Dermis blood vessel endothelial cell (primary cell): ENCODE data around the gene ZNF587B. TPM values are rescaled to one million over a fixed set of nuclear protein-coding genes. Genes with fewer than 3 reads are reported as not detected.
"Not testable (repeated sequence)": the region's sequence is repeated elsewhere in the genome, so short reads cannot be mapped to it uniquely, and the experiment has no call there.

Experiments used
- DNase-seq: peaks from one replicate; pipeline ENCODE4 v3.0.0; 2010
- total RNA-seq: library from RNA; depleted of rRNA; stranded (reverse); fragments of >200 nt; gene quantifications from 2 replicates; pipeline ENCODE4 v1.2.3, GENCODE V29; 2014

ZNF587B gene
- total RNA-seq, result 24.2 and 27.2 TPM in 2 replicates

DNA sequence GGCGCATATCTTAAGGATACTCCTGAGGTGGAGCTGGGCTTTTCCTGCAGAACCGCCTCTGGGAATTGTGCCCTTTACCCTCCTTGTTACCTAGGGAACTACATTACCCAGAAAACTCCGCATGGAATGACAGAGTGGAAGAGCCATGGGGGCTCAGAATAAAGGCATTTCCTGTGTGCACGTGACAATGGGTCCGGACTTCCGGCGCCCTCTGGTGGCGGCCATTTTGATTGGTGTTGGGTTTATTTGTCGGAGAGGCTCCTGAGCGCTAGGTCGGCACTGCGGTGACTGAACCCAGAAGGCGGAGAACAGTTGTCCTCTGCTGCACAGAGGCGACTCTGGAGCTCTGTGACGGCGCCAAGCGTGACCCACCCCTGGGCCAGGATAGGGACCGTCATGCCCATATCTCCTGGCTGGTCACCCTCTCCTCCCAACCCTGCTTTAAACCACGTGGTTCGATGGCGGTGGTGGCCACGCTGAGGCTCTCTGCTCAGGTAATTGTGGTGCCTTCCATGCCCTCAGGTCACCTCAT is at the start of gene ZNF587B:
TSS of gene ZNF587B (plus strand) at position 229 of the 532 bp plus-strand sequence. CDS start at position 459, 230 bp downstream.
- peak; percentile 69 for DNase-seq

- DNase-seq, result no peak
Observed at GRCh38 chr19:57786286-57786685, 43.8 kb upstream of the ZNF587B start.

- DNase-seq, result no peak
Observed at GRCh38 chr19:57786906-57787305, 43.2 kb upstream of the ZNF587B start.

GRCh38 chr19:57788114-57788692 is 41.9 kb upstream of the ZNF587B start:
- no peak for DNase-seq

- no peak for DNase-seq
Observed at GRCh38 chr19:57789288-57789687, 40.8 kb upstream of the ZNF587B start.

- DNase-seq, result not testable (repeated sequence)
Observed at GRCh38 chr19:57796580-57796979, 33.5 kb upstream of the ZNF587B start.

GRCh38 chr19:57800696-57801095 is 29.4 kb upstream of the ZNF587B start:
- no peak for DNase-seq

DNA sequence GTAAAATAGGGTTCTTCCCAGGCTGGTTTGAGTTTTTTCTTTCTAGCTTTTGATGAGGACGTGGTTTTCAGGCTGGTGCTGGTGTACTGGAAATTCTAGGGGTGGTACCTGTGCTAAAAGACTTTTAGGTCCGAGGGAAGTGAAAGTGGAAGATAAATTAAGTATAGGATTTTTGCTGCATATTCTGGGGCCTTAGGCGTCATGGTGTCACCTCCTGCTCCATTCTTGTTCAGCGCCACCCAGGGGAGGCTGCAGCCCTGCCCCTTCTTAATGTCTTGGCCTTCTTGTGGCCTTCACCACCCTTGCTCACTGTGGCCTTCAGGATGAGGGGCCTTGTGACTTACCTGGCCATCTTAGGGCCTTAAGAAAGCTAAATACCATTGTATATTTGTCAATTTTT is 27.8 kb upstream of the ZNF587B start:
- no peak for DNase-seq

- no peak for DNase-seq
Observed at GRCh38 chr19:57803265-57803593, 26.9 kb upstream of the ZNF587B start.

DNA sequence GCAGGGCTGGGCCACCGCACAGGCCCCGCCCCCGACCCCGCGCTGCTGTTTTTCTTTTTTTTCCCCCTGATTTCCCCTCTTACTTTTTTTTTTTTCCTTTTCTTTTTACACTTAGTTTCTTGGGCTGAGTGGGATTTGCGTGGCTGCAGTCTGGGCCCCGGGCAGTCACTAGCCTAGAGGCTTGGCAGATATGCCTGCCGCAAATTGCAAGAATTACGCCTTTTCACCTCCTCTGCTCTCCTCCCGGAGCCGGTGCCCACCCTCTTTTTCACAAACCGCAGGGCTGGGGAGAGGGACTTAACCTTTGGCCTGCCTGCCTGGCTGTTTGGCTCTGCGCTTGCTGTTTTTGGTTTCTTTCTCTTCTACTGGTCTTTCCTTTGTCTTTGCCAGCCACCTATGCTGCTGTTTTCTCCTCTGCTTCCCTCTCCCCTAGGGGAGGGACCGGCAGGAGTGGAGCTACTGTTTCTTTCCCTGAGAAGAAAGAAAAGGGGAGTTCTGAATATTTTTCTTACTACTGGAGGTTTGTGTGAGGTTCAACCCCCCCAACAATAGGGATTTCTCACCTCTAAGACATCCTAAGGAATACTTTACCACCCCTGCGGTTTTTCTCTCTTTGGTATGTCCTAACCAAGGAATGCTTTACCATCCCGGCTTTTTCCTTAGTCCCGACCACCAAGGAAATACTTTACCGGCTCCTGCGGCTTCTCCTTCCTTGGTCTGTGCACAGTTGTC is 26.3 kb upstream of the ZNF587B start:
- peak; percentile 58 for DNase-seq

DNA sequence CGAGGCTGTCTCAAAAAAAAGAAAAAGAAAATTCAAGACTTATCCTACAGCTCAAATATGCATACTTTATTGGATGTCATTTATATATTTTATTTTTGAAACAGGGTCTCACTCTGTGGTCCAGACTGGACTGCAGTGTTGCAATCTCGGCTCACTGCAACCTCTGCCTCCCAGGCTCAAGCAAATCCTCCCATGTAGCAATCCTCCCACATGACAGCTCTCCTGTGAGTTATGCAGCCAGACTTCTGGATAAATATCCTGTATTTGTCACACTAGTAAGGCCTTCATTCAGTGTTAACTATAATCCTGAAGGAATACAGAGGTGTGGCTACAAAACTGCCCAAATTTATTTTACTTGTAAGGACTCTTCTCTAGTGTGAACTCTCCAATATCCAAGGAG is 22.6 kb upstream of the ZNF587B start:
- DNase-seq, result no peak

- DNase-seq, result not testable (repeated sequence)
Observed at GRCh38 chr19:57810410-57811295, 19.4 kb upstream of the ZNF587B start.

DNA sequence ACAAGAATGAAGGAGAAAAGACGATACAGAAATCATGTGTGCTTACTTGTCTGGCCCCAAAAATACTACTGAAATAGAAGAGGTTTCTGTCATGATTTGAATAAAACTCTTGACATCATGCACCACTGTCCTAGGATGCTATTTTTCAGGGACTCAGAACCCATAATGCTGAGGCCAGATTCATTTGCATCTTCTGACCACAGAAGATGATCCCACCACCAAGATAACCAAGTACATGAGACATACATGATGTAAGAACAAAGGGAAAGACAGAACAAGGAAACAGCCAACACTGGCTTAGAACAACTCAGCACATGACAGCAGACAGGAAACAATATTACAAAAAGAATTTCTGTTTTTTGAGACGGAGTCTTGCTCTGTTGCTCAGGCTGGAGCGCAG is 17.9 kb upstream of the ZNF587B start:
- no peak for DNase-seq

DNA sequence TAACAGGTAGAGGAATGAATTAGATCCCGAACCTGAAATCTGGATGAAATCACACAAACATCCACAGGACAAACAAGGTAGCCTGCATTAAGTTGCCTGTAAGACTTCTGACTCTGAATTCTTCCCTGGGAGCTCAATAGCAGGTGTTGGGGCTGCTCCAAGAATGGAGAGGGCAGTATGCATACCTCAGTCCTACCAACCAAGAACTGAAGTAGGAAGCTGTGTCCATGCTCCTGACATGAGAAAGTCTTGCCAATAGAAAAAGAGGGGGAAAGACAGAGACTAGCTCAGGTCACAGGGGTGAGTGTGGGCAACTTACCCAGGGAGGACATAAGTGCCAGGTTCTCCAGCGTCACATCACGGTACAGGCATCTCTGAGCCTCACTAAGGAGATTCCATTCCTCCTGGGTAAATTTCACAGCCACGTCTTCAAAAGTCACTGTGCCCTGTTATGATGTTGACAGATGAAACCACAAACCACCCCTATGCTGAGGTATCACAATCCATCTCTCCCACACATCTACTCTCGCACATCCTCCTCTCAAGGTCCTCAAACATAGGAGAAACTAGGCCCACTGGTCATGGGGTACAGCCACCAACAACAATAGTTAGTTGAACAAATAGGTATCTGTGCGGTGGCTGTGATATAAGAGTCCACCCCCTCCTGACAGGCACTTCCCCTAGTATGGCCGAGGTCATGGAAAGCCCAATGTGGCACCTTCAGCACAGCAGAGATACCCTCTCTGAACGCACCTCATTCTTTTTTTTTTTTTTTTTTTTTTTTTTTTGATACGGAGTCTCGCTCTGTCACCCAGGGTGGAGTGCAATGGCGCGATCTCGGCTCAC is 16.9 kb upstream of the ZNF587B start:
- not testable (repeated sequence) for DNase-seq

GRCh38 chr19:57813919-57814504 is 16.1 kb upstream of the ZNF587B start:
- DNase-seq, result no peak

GRCh38 chr19:57814505-57815246 is 15.4 kb upstream of the ZNF587B start, which contains the start of gene ZNF552:
Gene ZNF552, minus strand, starts transcription at chr19:57814913. Its CDS starts 170 bp downstream, at chr19:57814743.
- peak; percentile 94 for DNase-seq

DNA sequence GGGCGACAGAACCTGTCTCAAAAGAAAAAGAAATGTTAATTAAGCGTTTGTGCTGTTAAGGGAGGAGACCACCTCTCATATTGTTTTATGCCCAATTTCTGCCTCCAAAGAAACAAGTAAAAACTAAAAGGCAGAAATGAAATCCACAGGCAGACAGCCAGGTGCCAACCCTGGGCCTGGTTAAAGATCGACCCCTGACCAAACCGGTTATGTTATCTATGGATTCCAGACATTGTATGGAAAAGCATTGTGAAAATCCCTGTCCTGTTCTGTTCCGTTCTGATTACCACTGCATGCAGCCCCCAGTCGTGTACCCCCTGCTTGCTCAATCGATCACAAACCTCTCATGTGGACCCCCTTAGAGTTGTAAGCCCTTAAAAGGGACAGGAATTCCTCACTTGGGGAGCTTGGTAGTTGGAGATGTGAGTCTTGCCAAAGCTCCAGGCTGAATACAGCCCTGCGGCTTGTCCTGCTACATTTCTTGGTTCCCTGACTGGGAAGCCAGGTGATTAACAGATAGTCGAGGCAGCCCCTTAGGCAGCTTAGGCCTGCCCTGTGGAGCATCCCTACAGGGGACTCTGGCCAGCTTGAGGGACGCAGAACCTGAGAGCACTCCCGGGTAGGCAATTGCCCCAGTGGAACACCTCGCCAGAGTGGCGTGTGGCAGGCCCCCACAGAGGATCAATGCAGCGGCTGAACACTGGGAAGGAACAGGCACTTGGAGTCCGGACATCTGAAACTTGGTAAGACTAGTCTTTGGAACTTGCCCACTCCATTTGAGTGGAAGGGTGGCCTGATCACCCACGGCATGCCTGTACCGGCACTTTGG is 14.6 kb upstream of the ZNF587B start:
- no peak for DNase-seq

DNA sequence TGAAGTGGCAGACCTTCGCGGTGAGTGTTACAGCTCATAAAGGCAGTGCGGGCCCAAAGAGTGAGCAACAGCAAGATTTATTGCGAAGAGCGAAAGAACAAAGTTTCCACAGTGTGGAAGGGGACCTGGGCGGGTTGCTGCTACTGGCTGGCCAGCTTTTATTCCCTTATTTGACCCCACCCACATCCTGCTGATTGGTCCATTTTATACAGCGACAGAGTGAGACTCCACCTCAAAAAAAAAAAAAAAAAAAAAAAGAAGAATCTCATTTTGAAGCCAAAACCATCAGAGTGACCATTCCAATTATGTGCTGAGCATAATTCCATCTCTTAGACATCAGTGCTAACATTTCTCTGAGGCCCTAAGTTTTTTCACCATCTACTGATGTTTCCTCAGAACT is 13.4 kb upstream of the ZNF587B start:
- no peak for DNase-seq

- DNase-seq, result no peak
Observed at GRCh38 chr19:57817976-57818375, 12.1 kb upstream of the ZNF587B start.

GRCh38 chr19:57818378-57818777 is 11.7 kb upstream of the ZNF587B start:
- no peak for DNase-seq
